Measurements from ENCODE around the gene CD3E. TPM values are rescaled to one million over a fixed set of nuclear protein-coding genes. Genes with fewer than 3 reads are reported as not detected.

Gene CD3E
- total and polyA plus RNA-seq, 2 of the 13 experiments (the other 11 are each of a cell fraction or from before 2014, with no cell fraction given) = not detected

- Histone ChIP-seq H3K79me2 (ENCODE audit: insufficient read depth, low read length) (no peaks in the 10 kb centered on the region), H3K4me2 (ENCODE audit: low read depth, low read length) (no peak overlapping the region), H3K9ac (ENCODE audit: insufficient read depth, low read depth, low read length) (no peak overlapping the region), H4K20me1 (ENCODE audit: insufficient read depth, low read length) (no peaks in the 10 kb centered on the region), H2AFZ (ENCODE audit: low read length) (no peak overlapping the region), H3K9me3 (ENCODE audit: low read length) (no peaks in the 10 kb centered on the region), H3K27ac (ENCODE audit: extremely low read length, insufficient read depth, low read length) (no peak overlapping the region), H3K4me1 (ENCODE audit: insufficient read depth, low read length) (peaks cover 12% of the 10 kb centered on the region), H3K4me3 (replicated peaks in 1 of 3; ENCODE audit: insufficient read depth in 1 of 3, low read depth in 2 of 3, low read length in 3 of 3) (no peak overlapping the region), H3K36me3 (replicated peaks in 1 of 2; ENCODE audit: control insufficient read depth in 1 of 2, insufficient read depth in 2 of 2, low read length in 2 of 2) (no peaks in the 10 kb centered on the region), H3K27me3 (ENCODE audit: control insufficient read depth in 1 of 2, insufficient read depth in 2 of 2, low read length in 2 of 2) (no peaks in the 10 kb centered on the region)
- ChIA-PET POLR2A (no interaction called here), CTCF (ENCODE audit: low intra/inter-chr PET ratio, low total read pairs) (no interaction called here)
- no TSS peak for BruUV-seq (replicated peaks)
- no peak for DNase-seq (ENCODE audit: low spot score)
- TF ChIP-seq NPAS2 (CRISPR knock-in tag; IDR thresholded peaks at IDR 0.05; ENCODE audit: borderline replicate concordance) (no peak), BCL6 (CRISPR knock-in tag; IDR thresholded peaks at IDR 0.05) (no peak), LBX2 (CRISPR knock-in tag; IDR thresholded peaks at IDR 0.05; ENCODE audit: borderline replicate concordance) (no peak), ZNF790 (CRISPR knock-in tag; IDR thresholded peaks at IDR 0.05; ENCODE audit: borderline replicate concordance) (no peak), SIX4 (CRISPR knock-in tag; IDR thresholded peaks at IDR 0.05) (no peak), RAD51 (IDR thresholded peaks at IDR 0.05; ENCODE audit: borderline replicate concordance) (no peak), ZIK1 (CRISPR knock-in tag; IDR thresholded peaks at IDR 0.05; ENCODE audit: borderline replicate concordance, low read depth) (no peak), KAT8 (CRISPR knock-in tag; IDR thresholded peaks at IDR 0.05) (no peak), BRF2 (CRISPR knock-in tag; IDR thresholded peaks at IDR 0.05) (no peak), MBD4 (IDR thresholded peaks at IDR 0.05; ENCODE audit: borderline replicate concordance, low read length) (no peak), MXD4 (CRISPR knock-in tag; IDR thresholded peaks at IDR 0.05) (no peak), ZNF337 (CRISPR knock-in tag; IDR thresholded peaks at IDR 0.05; ENCODE audit: borderline replicate concordance, low read depth) (no peak), SRSF1 (optimal IDR thresholded peaks at IDR 0.05; ENCODE audit: low read depth, low read length) (no peak), POLR2G (IDR thresholded peaks at IDR 0.05; ENCODE audit: low read depth, low read length) (no peak), KLF9 (CRISPR knock-in tag; IDR thresholded peaks at IDR 0.05; ENCODE audit: low read depth) (no peak), JDP2 (CRISPR knock-in tag; IDR thresholded peaks at IDR 0.05; ENCODE audit: borderline replicate concordance) (no peak)
- intact Hi-C loops (cut with micrococcal nuclease; ENCODE audit: unreplicated experiment) = no loop called here
- WGBS (ENCODE audit: low lambda C conversion rate) = 61% methylated on average over 2 of the region's 2 CpGs
- no peak for FAIRE-seq
- in situ Hi-C loops (cut with HindIII; ENCODE audit: extremely low pct_ligation_motif_present, low pct_unique_long_range_greater_than_20kb) = no loop called here
- ATAC-seq = no peak
These were observed 18.0 kb upstream of the CD3E start for GRCh38 chr11:118286545-118286944.
